HepG2 (cell line): ENCODE results near the gene AS3MT. TPM values are rescaled to one million over a fixed set of nuclear protein-coding genes. Genes with fewer than 3 reads are reported as not detected.
A peak's percentile ranks its signal among the peaks of the same experiment; 100 is the strongest.

Experiments used
- CTCF ChIP-seq: sonication (generic); formaldehyde crosslinking; IDR thresholded peaks from 2 replicates; pipeline ENCODE4 v1.5.0; 2020; ENCODE audit warnings: mild to moderate bottlenecking, missing genetic modification reagents, moderate library complexity
- HDAC2 ChIP-seq: sonication (generic); formaldehyde crosslinking; IDR thresholded peaks from 2 replicates; pipeline ENCODE4 v1.4.0; 2020; ENCODE audit warnings: missing genetic modification reagents
- ISX ChIP-seq: sonication (generic); formaldehyde crosslinking; conservative IDR thresholded peaks from 2 replicates; pipeline ENCODE4 v1.5.0; 2020; ENCODE audit warnings: missing genetic modification reagents
- KAT8 ChIP-seq: IDR thresholded peaks from 2 replicates; pipeline ENCODE4 v1.6.1; 2016; ENCODE audit warnings: missing genetic modification reagents, missing compliant biosample characterization
- NR2F2 ChIP-seq: IDR thresholded peaks from 2 replicates; pipeline ENCODE4 v1.6.1; 2012; ENCODE audit warnings: low read depth, inconsistent platforms, borderline replicate concordance
- RARG ChIP-seq: sonication (generic); formaldehyde crosslinking; IDR thresholded peaks from 2 replicates; pipeline ENCODE4 v1.4.0; 2020; ENCODE audit warnings: low read depth, mild to moderate bottlenecking, missing genetic modification reagents
- STAG1 ChIP-seq: sonication (generic); formaldehyde crosslinking; IDR thresholded peaks from 2 replicates; pipeline ENCODE4 v1.4.0; 2020; ENCODE audit warnings: missing genetic modification reagents
- STAT5B ChIP-seq: sonication (generic); formaldehyde crosslinking; IDR thresholded peaks from 2 replicates; pipeline ENCODE4 v1.4.0; 2020; ENCODE audit warnings: missing genetic modification reagents
- TEAD3 ChIP-seq: optimal IDR thresholded peaks from 2 replicates; pipeline ENCODE3; 2016; ENCODE audit warnings: borderline replicate concordance
- XRCC5 ChIP-seq: fragments of 200-400 bp; formaldehyde crosslinking; optimal IDR thresholded peaks from 2 replicates; pipeline ENCODE3; 2017; ENCODE audit warnings: mild to moderate bottlenecking, low read length
- ZBTB25 ChIP-seq: IDR thresholded peaks from 2 replicates; pipeline ENCODE4 v1.6.1; 2018; ENCODE audit warnings: missing genetic modification reagents
- ZMYM2 ChIP-seq: sonication (generic); formaldehyde crosslinking; IDR thresholded peaks from 2 replicates; pipeline ENCODE4 v1.8.0; 2022; ENCODE audit warnings: mild to moderate bottlenecking, missing genetic modification reagents
- ZNF446 ChIP-seq: sonication (generic); formaldehyde crosslinking; IDR thresholded peaks from 2 replicates; pipeline ENCODE4 v1.5.0; 2020; ENCODE audit warnings: mild to moderate bottlenecking, missing genetic modification reagents
- polyA plus RNA-seq, 8 experiments: library from polyadenylated mRNA; depleted of rRNA in 3 of 8; stranded (reverse) in 7 of 8; unstranded in 1 of 8; fragments of >200 nt; fragmentation: Illumina TruSeq in 4 of 8; extraction: Trizol in 4 of 8; gene quantifications; 2 replicates each; pipeline versions ENCODE4 v1.2.1 to v1.2.3, GENCODE V29; 2011 to 2016; ENCODE audit warnings: low read depth in 4 of 8, missing spikeins in 1 of 8, mixed read lengths in 1 of 8; ENCODE audit not compliant: insufficient read depth in 1 of 8
- total RNA-seq, 5 experiments: library from RNA; depleted of rRNA; stranded (reverse); fragments of >200 nt; fragmentation: Illumina TruSeq; extraction: Trizol; gene quantifications; 2 replicates each; pipeline ENCODE4 v1.2.3, GENCODE V29; 2016; ENCODE audit warnings: low read depth in 1 of 5
- TF ChIP-seq, protein P1 (sequence below): sonication (generic); formaldehyde crosslinking; IDR thresholded peaks from 2 replicates; pipeline ENCODE4 v1.4.0; 2020; ENCODE audit warnings: missing genetic modification reagents
- TF ChIP-seq, protein P2 (sequence below): sonication (generic); formaldehyde crosslinking; IDR thresholded peaks from 2 replicates; pipeline ENCODE4 v1.5.1; 2020; ENCODE audit warnings: mild to moderate bottlenecking, moderate library complexity, missing genetic modification reagents
- TF ChIP-seq, protein P3 (sequence below): sonication (generic); formaldehyde crosslinking; IDR thresholded peaks from 2 replicates; pipeline ENCODE4 v1.4.0; 2020; ENCODE audit warnings: missing genetic modification reagents, mild to moderate bottlenecking, borderline replicate concordance
- TF ChIP-seq, protein P4 (sequence below): sonication (generic); formaldehyde crosslinking; IDR thresholded peaks from 2 replicates; pipeline ENCODE4 v1.9.0; 2021; ENCODE audit warnings: missing genetic modification reagents, mild to moderate bottlenecking, borderline replicate concordance

AS3MT gene
- total and polyA plus RNA-seq, 2 of the 13 experiments (the other 11 are each of a cell fraction or from before 2014, with no cell fraction given), result 8.7 to 17.4 TPM

- TF ChIP-seq CTCF (CRISPR knock-in tag) (peak; percentile 24), TEAD3 (peak; percentile 9), RARG (CRISPR knock-in tag) (no peak), ISX (no peak), KAT8 (0 out of 2 replicates have a peak, but pooled peaks have one; percentile 13), STAG1 (peak; percentile 33; the same call in 1 of the 2 replicates), ZBTB25 (CRISPR knock-in tag) (0 out of 2 replicates have a peak, but pooled peaks have one; percentile 39), HDAC2 (CRISPR knock-in tag) (peak; percentile 37; the same call in 1 of the 2 replicates), NR2F2 (no peak), XRCC5 (peak; percentile 2), ZNF446 (CRISPR knock-in tag) (no peak; the same call in 1 of the 2 replicates), STAT5B (CRISPR knock-in tag) (no peak), ZMYM2 (CRISPR knock-in tag) (0 out of 2 replicates have a peak, but pooled peaks have one; percentile 44)
- TF ChIP-seq, protein P1, sequence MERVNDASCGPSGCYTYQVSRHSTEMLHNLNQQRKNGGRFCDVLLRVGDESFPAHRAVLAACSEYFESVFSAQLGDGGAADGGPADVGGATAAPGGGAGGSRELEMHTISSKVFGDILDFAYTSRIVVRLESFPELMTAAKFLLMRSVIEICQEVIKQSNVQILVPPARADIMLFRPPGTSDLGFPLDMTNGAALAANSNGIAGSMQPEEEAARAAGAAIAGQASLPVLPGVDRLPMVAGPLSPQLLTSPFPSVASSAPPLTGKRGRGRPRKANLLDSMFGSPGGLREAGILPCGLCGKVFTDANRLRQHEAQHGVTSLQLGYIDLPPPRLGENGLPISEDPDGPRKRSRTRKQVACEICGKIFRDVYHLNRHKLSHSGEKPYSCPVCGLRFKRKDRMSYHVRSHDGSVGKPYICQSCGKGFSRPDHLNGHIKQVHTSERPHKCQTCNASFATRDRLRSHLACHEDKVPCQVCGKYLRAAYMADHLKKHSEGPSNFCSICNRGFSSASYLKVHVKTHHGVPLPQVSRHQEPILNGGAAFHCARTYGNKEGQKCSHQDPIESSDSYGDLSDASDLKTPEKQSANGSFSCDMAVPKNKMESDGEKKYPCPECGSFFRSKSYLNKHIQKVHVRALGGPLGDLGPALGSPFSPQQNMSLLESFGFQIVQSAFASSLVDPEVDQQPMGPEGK (CRISPR knock-in tag), result peak; percentile 36; the same call in 1 of the 2 replicates
- TF ChIP-seq, protein P2, sequence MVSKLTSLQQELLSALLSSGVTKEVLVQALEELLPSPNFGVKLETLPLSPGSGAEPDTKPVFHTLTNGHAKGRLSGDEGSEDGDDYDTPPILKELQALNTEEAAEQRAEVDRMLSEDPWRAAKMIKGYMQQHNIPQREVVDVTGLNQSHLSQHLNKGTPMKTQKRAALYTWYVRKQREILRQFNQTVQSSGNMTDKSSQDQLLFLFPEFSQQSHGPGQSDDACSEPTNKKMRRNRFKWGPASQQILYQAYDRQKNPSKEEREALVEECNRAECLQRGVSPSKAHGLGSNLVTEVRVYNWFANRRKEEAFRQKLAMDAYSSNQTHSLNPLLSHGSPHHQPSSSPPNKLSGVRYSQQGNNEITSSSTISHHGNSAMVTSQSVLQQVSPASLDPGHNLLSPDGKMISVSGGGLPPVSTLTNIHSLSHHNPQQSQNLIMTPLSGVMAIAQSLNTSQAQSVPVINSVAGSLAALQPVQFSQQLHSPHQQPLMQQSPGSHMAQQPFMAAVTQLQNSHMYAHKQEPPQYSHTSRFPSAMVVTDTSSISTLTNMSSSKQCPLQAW (CRISPR knock-in tag), result 0 out of 2 replicates have a peak, but pooled peaks have one; percentile 8
- TF ChIP-seq, protein P3, sequence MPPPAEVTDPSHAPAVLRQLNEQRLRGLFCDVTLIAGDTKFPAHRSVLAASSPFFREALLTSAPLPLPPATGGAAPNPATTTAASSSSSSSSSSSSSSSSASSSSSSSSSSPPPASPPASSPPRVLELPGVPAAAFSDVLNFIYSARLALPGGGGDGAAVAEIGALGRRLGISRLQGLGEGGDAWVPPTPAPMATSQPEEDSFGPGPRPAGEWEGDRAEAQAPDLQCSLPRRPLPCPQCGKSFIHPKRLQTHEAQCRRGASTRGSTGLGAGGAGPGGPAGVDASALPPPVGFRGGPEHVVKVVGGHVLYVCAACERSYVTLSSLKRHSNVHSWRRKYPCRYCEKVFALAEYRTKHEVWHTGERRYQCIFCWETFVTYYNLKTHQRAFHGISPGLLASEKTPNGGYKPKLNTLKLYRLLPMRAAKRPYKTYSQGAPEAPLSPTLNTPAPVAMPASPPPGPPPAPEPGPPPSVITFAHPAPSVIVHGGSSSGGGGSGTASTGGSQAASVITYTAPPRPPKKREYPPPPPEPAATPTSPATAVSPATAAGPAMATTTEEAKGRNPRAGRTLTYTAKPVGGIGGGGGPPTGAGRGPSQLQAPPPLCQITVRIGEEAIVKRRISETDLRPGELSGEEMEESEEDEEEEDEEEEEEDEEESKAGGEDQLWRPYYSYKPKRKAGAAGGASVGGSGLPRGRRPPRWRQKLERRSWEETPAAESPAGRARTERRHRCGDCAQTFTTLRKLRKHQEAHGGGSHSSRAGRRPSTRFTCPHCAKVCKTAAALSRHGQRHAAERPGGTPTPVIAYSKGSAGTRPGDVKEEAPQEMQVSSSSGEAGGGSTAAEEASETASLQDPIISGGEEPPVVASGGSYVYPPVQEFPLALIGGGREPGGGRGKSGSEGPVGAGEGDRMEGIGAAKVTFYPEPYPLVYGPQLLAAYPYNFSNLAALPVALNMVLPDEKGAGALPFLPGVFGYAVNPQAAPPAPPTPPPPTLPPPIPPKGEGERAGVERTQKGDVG (CRISPR knock-in tag), result peak; percentile 63; the same call in 1 of the 2 replicates
- TF ChIP-seq, protein P4, sequence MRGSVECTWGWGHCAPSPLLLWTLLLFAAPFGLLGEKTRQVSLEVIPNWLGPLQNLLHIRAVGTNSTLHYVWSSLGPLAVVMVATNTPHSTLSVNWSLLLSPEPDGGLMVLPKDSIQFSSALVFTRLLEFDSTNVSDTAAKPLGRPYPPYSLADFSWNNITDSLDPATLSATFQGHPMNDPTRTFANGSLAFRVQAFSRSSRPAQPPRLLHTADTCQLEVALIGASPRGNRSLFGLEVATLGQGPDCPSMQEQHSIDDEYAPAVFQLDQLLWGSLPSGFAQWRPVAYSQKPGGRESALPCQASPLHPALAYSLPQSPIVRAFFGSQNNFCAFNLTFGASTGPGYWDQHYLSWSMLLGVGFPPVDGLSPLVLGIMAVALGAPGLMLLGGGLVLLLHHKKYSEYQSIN, result no peak; the same call in 1 of the 2 replicates
Observed at GRCh38 chr10:102919246-102919959, 50.1 kb downstream of the AS3MT start (continued).
